GM12865 (cell line): ENCODE data around the gene CNIH3.

Experiments
- DNase-seq: peaks from one replicate; pipeline ENCODE4 v3.0.0; 2010; ENCODE audit warnings: low read depth
- H3K4me3 ChIP-seq: 2 replicates; pipeline ENCODE4 v1.5.1; 2011; ENCODE audit warnings: mild to moderate bottlenecking, low read depth, low read length, control low read depth
- CTCF ChIP-seq: IDR thresholded peaks from 2 replicates; pipeline ENCODE4 v1.5.1; 2011; ENCODE audit warnings: low read length, control low read depth, low read depth, inconsistent platforms; ENCODE audit not compliant: insufficient read depth; ENCODE audit errors: missing control alignments

CNIH3 gene

GRCh38 chr1:224743608-224744164, 127.6 kb downstream of the CNIH3 start:
- no peak for DNase-seq

GRCh38 chr1:224744521-224744920, 128.4 kb downstream of the CNIH3 start:
- no peak overlapping the region for H3K4me3 ChIP-seq
- DNase-seq = no peak
- no peak for TF ChIP-seq CTCF

More at GRCh38 chr1:224743608-224744164, 127.6 kb downstream of the CNIH3 start:
- no peak overlapping the region for H3K4me3 ChIP-seq
- no peak for TF ChIP-seq CTCF

- no peak overlapping the region for H3K4me3 ChIP-seq
- no peak for DNase-seq
- TF ChIP-seq CTCF = no peak
Observed at GRCh38 chr1:224745394-224745793, 129.3 kb downstream of the CNIH3 start.

GRCh38 chr1:224745924-224746323, 129.8 kb downstream of the CNIH3 start:
- DNase-seq = peak; percentile 65
- no peak for TF ChIP-seq CTCF
- H3K4me3 ChIP-seq = no peak overlapping the region

- no peak for TF ChIP-seq CTCF
- DNase-seq = peak; percentile 79
Observed at GRCh38 chr1:224747578-224747977, 131.5 kb downstream of the CNIH3 start.

GRCh38 chr1:224749916-224750315, 133.8 kb downstream of the CNIH3 start:
- H3K4me3 ChIP-seq = no peak overlapping the region
- no peak for DNase-seq
- no peak for TF ChIP-seq CTCF

More at GRCh38 chr1:224747578-224747977, 131.5 kb downstream of the CNIH3 start:
- H3K4me3 ChIP-seq = no peak overlapping the region
